GM10266 (cell line): ENCODE measurements around the gene ANKRD33B.
"Not testable (repeated sequence)": the region's sequence is repeated elsewhere in the genome, so short reads cannot be mapped to it uniquely, and the experiment has no call there.

Experiments used
- DNase-seq: peaks from one replicate; pipeline ENCODE4 v3.0.0; 2012; ENCODE audit errors: extremely low spot score
- CTCF ChIP-seq: IDR thresholded peaks from 2 replicates; pipeline ENCODE4 v1.5.1; 2012; ENCODE audit warnings: mild to moderate bottlenecking, low read depth; ENCODE audit not compliant: control insufficient read depth, insufficient read depth; ENCODE audit errors: missing control alignments

The ANKRD33B gene

GRCh38 chr5:10637944-10638343 is 74.1 kb downstream of the ANKRD33B start:
- no peak for DNase-seq
- no peak for TF ChIP-seq CTCF

GRCh38 chr5:10638723-10639122 is 74.9 kb downstream of the ANKRD33B start:
- DNase-seq: not testable (repeated sequence)

- no peak for TF ChIP-seq CTCF
- DNase-seq: no peak
These were observed 76.0 kb downstream of the ANKRD33B start for GRCh38 chr5:10639846-10640368.

- no peak for DNase-seq
- TF ChIP-seq CTCF: no peak
These were observed 78.5 kb downstream of the ANKRD33B start for GRCh38 chr5:10642367-10642766.

GRCh38 chr5:10644192-10644591 is 80.3 kb downstream of the ANKRD33B start:
- no peak for TF ChIP-seq CTCF
- DNase-seq: no peak

- no peak for TF ChIP-seq CTCF
These were observed 81.3 kb downstream of the ANKRD33B start for GRCh38 chr5:10645146-10645545.

GRCh38 chr5:10645671-10646070 is 81.8 kb downstream of the ANKRD33B start:
- TF ChIP-seq CTCF: no peak
- no peak for DNase-seq

More at GRCh38 chr5:10645146-10645545, 81.3 kb downstream of the ANKRD33B start:
- no peak for DNase-seq

GRCh38 chr5:10647640-10648039 is 83.8 kb downstream of the ANKRD33B start:
- DNase-seq: no peak
- TF ChIP-seq CTCF: no peak
